SK-N-SH (cell line): ENCODE measurements around the gene CNTNAP2.

Experiments
- CTCF ChIP-seq: fragments of 200-600 bp; sonication (generic); IDR thresholded peaks from 2 replicates; pipeline ENCODE4 v1.6.1; 2017; ENCODE audit warnings: antibody characterized with exemption, mild to moderate bottlenecking, moderate library complexity
- MEF2A ChIP-seq: IDR thresholded peaks from 2 replicates; pipeline ENCODE4 v1.4.0; 2012; ENCODE audit warnings: low read depth, borderline replicate concordance
- NFIC ChIP-seq: IDR thresholded peaks from 2 replicates; pipeline ENCODE4 v1.4.0; 2012; ENCODE audit warnings: borderline replicate concordance
- POLR2AphosphoS5 ChIP-seq: IDR thresholded peaks from 2 replicates; pipeline ENCODE4 v1.6.1; 2012; ENCODE audit warnings: low read depth, low read length
- RFX5 ChIP-seq: IDR thresholded peaks from 2 replicates; pipeline ENCODE4 v1.6.1; 2012; ENCODE audit warnings: mild to moderate bottlenecking, improper control_type of control experiment, low read length
- TAF1 ChIP-seq: IDR thresholded peaks from 2 replicates; pipeline ENCODE4 v1.6.1; 2012; ENCODE audit warnings: low read depth, mild to moderate bottlenecking, low read length, moderate library complexity, borderline replicate concordance
- TCF12 ChIP-seq: IDR thresholded peaks from 2 replicates; pipeline ENCODE4 v1.4.0; 2012
- ZBTB33 ChIP-seq: IDR thresholded peaks from 2 replicates; pipeline ENCODE4 v1.4.0; 2012; ENCODE audit warnings: low read depth, borderline replicate concordance

DNA sequence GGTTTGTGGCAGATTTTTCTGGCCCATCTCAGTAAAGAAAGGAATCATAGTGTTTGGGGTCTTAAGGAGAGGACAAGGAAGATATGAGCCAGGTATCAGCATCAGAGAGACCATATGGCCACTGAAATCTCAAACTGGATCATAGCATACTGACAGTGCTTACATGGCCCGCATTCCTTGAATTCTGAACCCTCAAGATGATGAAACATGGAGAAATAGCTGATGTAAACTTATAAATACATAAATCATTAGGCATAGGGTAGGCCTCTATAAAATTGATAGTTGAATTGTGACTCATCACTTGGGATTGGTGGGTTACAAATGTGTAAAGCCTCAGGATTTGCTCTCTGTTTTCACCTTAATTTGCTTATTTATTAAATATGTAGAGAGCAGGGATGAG is 688.5 kb downstream of the CNTNAP2 start:
- TF ChIP-seq CTCF (no peak), TCF12 (no peak), TAF1 (no peak), ZBTB33 (no peak), RFX5 (no peak), POLR2AphosphoS5 (no peak), MEF2A (no peak), NFIC (no peak)
